HG03460 (cell line): Measurements from ENCODE around the gene ERP27.
A peak's percentile ranks its signal among the peaks of the same experiment; 100 is the strongest.

Experiments used
- ATAC-seq: cut with Tn5 transposase; IDR thresholded peaks from one replicate; pipeline ENCODE4 v1.9.1; 2021; ENCODE audit not compliant: unreplicated experiment

ERP27 gene

DNA sequence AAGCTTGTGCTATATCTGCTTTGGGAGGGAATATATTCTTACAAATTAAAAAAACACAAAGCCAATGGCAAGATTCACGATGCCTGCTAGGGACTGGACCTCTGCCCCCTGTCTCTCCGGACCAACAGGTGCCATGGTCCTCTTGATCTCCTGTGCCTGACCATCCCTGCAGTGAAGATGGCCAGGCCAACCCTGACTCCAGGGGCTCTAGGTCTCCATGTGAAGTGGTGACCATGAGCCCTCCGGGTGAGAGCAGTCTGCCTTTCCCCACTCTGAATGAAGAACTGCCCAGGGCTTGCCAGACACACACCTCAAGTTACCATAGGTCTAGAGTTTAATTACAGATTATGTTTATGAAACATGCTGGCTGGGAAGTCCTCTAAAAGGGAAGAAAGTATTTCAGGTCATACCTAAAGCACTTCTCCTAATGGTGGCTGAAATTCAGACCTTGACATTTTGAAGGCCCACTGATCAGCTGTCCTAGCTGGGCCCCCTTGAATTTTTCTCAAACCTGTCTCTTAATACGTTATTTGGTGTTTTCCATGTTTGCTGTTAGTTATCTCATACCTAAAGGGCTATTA is 21.7 kb upstream of the ERP27 start:
- no peak for ATAC-seq

- ATAC-seq, result no peak
Measured at GRCh38 chr12:14959463-14959862, 21.1 kb upstream of the ERP27 start.

GRCh38 chr12:14959126-14959440 is 20.7 kb upstream of the ERP27 start:
- ATAC-seq, result no peak

- ATAC-seq, result no peak
Measured at GRCh38 chr12:14958361-14959125, 20.2 kb upstream of the ERP27 start.

- no peak for ATAC-seq
Measured at GRCh38 chr12:14957551-14958168, 19.3 kb upstream of the ERP27 start.

DNA sequence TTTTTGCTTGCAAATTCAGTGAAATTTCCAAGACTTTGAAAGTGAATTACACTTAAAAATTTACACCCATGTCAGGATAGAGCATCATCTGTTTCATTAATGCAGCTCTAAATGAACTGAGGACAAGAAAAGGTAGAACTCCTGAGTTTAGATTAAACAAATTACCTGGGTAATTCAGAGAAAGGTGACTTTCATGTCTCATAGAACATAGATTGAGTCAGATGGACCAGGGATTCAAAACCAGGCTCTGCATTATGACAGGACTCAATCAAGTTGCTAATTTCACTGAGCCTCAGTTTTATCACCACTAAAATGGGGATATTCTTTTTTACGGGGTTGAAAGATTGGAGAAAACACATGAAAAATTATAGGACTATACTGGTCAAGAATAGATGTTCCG is 18.6 kb upstream of the ERP27 start:
- no peak for ATAC-seq

DNA sequence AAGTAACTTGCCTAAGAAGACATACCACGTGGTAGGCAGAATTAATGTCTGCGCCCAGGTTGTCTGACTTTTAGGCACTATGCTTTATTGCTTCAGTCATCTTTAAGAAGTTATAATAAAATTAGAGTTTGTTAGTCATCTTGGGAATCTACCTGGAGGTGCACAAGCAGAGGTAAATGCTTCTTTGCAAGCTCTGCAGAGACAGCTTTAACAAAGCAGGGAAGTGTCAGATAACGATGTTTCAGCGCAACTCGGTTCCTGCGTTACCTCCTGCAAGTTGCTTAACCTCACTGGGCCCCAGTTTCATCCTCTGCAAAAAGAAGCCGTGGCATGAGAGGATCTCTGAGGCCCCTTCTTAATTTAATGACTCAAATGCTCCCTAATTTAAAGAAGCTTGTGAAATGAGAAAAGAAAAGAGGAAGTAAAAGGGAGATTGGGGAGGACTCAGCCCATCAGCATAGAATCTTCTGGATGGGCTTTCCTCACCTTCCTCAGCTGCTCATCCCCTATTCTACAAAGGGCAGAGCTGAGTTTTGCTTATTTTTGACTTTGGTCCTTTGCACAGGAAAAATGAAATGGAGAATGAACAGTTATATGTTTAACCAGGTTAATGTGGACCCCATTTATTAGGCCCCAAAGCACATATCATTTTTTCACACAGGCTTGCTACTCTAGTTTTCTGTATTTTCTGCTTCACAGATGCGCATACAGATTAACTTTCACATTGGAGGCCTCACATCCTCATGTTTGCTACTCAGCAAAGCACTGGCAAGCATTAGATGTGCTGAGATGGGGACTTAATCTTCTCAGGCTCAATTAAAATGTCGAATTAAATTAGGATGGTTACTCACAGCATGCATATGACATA is 17.9 kb upstream of the ERP27 start:
- peak; percentile 38 for ATAC-seq

DNA sequence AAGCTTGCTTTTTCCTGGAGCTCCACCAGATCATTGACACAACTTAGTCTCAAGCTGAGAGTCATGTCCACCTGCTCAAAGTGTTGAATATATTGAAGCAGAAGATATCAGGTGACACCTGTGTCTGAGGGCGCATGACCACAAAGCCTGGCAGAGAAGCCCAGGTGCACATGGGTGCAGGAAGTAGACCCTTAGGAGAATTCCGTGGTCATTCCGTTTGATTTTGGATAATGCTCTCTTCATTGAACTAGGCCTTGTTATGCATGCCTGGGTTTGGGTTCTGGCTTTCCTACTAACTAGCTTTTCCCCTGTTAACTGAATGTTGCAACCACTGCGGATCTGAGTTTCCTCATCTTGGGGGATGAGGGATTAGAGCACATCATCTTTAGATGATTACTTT is 15.9 kb upstream of the ERP27 start:
- no peak for ATAC-seq

DNA sequence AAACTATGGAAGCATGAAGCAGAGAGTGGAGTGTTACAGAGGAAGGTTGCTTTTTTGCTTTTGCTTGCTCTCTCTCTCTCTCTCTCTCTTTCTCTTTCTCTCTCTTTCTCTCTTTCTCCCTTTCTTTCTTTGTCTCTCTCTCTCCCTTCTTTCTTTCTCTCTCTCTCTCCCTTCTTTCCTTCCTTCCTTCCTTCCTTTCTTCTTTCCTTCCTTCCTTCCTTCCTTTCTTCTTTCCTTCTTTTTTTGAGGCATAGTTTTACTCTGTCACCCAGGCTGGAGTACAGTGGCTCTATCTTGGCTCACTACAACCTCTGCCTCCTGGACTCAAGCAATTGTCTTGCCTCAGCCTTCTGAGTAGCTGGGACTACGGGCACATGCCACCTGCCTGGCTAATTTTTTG is 15.4 kb upstream of the ERP27 start:
- ATAC-seq, result no peak

- ATAC-seq, result peak; percentile 52
Measured at GRCh38 chr12:14952299-14952921, 14.1 kb upstream of the ERP27 start.

GRCh38 chr12:14951851-14952250 is 13.5 kb upstream of the ERP27 start:
- ATAC-seq, result no peak

DNA sequence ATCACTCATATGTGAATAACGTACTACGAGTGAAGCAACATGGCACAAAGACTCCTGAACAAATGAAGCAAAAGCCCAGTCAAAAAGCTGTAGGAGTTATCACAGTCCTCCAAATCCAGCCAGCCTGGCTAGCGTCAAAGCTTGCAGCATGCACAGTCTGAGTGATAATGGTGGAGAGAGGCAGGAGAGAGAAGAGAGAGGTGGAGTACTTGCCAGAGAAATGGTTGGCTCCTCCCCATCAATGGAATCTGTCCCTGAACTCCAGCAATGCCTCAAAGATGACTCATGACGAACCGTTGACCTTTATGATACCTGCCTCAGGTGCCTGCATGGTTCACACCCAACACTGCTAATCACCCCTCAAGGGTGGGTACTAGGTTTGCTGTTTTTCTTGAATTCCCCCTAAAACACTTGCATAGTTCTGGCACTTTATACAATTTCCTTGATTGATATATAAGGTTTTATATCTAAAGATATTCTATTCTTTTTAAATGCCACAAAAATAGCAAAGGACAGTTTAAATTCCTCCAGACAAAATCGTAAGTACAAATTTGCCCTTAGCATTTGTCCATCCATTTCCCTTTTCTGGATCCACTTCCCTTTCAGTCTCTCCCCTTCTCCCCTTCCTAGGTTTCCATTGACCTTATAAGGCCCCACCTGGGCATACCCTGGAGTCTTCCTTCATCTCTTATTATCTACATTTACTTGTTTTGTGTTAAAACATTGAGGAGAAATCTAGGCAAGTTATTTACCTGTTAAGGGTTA is 12.8 kb upstream of the ERP27 start:
- ATAC-seq, result no peak

DNA sequence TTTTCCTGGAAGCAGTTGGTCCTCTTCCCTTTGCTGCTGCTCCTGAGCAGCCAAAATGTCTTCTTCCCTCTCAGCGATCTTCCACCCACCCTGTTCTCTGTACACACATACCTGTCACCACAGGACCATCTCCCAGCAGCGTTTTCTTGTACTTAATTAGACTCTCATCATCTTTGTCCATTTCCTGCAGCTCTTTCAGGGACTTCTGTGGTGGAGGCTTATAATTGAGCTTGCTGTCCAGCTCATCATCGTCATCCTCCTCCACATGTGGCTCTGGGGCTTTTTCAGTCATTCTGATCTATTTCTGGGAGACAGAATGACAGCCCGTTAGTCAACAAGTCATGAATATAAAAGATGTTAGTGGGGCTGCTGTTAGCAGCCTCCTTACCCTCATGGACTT is 12.1 kb upstream of the ERP27 start:
- no peak for ATAC-seq

DNA sequence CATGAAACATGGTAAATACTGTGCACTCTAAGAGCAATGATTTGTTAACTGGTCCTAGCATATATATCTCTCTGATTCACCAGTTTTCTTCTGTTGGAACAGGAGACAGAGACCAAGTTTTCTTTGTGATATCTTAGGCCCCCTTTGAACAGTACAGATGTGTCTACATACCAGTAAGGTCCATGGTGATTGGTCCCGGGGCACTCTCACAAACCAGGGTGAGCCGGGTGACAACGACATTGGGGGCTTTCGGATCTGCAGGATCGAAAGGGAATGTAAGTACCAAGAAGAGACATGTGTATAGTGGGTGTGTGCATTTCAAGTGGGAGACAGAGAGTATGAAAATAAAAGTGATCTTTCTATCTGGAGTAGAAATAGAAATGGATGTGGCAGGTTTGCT is 11.3 kb upstream of the ERP27 start:
- no peak for ATAC-seq

GRCh38 chr12:14948672-14949071 is 10.3 kb upstream of the ERP27 start:
- ATAC-seq, result peak; percentile 90

DNA sequence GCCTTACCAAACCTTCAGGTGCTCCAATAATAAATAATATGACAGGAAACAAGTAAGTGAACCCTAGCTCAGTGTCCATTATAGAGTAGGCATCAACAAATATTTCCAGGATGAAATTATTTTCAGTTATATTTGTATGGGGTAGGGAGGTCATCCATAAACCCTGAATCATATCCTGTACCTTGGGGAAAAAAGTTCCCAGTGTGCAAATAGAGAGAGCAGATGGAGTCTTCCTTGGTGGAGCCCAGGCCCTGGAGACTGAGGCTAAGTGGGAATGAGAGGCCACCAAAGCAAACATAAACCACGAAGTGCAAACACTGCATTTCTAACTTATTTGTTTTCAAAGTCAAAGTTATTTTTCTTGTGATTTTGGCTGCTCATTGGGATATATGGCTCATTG is 8.5 kb upstream of the ERP27 start:
- no peak for ATAC-seq

GRCh38 chr12:14946162-14946561 is 7.8 kb upstream of the ERP27 start:
- ATAC-seq, result no peak

GRCh38 chr12:14942196-14942931 is 4.0 kb upstream of the ERP27 start:
- no peak for ATAC-seq

GRCh38 chr12:14941369-14941768 is 3.0 kb upstream of the ERP27 start:
- ATAC-seq, result no peak

GRCh38 chr12:14937689-14938088 is 648 bp downstream of the ERP27 start:
- no peak for ATAC-seq
